ENCODE results near the gene DDAH1. TPM values are rescaled to one million over a fixed set of nuclear protein-coding genes. Genes with fewer than 3 reads are reported as not detected.

DDAH1 gene
- total RNA-seq, 1 experiment from 2014 or later: 7.9 TPM

GRCh38 chr1:85297855-85298629 is 166.9 kb downstream of the DDAH1 start:
- no peak for TF ChIP-seq CTCF (IDR thresholded peaks at IDR 0.05; ENCODE audit: unreplicated experiment)
- intact Hi-C loops (cut with micrococcal nuclease): no loop called here
- peaks cover 5% of the 10 kb centered on the region for H3K36me3 Mint-ChIP-seq (ENCODE audit: insufficient read depth, unreplicated experiment)

GRCh38 chr1:85297538-85297854 is 167.5 kb downstream of the DDAH1 start:
- DNase-seq (ENCODE audit: unreplicated experiment): no peak
- Mint-ChIP-seq H3K27ac (ENCODE audit: low read depth, unreplicated experiment) (peak overlapping the region; percentile 40), H3K9me3 (ENCODE audit: unreplicated experiment) (no peaks in the 10 kb centered on the region), H3K4me1 (ENCODE audit: insufficient read depth, unreplicated experiment) (peaks cover 23% of the 10 kb centered on the region), H3K4me3 (ENCODE audit: unreplicated experiment) (peak overlapping the region; percentile 52), H3K36me3 (ENCODE audit: insufficient read depth, unreplicated experiment) (peaks cover 5% of the 10 kb centered on the region), H3K27me3 (ENCODE audit: insufficient read depth, unreplicated experiment) (no peaks in the 10 kb centered on the region)
- no TSS peak for BruUV-seq (replicated peaks)
- ChIA-PET POLR2A (interaction anchor here (0.6 to 12.2 kb wide), 10 partner anchors 8 to 411 kb away, joined by 3 to 271 read pairs (median 4); partner anchors contain the start of genes BCL10 and ZNHIT6), CTCF (interaction anchor here (0.7 to 4.1 kb wide), 10 partner anchors 8 to 352 kb away, joined by 3 to 19 read pairs (median 3); no protein-coding TSS in a partner anchor)
- intact Hi-C loops (cut with micrococcal nuclease): no loop called here
- no peak for TF ChIP-seq CTCF (IDR thresholded peaks at IDR 0.05; ENCODE audit: unreplicated experiment)

More at GRCh38 chr1:85297855-85298629, 166.9 kb downstream of the DDAH1 start:
- Mint-ChIP-seq H3K27ac (ENCODE audit: low read depth, unreplicated experiment) (peak overlapping the region; percentile 40), H3K9me3 (ENCODE audit: unreplicated experiment) (no peaks in the 10 kb centered on the region), H3K4me3 (ENCODE audit: unreplicated experiment) (peak overlapping the region; percentile 52), H3K27me3 (ENCODE audit: insufficient read depth, unreplicated experiment) (no peaks in the 10 kb centered on the region), H3K4me1 (ENCODE audit: insufficient read depth, unreplicated experiment) (peaks cover 23% of the 10 kb centered on the region)
- ChIA-PET CTCF (interaction anchor here (0.7 to 4.1 kb wide), 9 partner anchors 9 to 353 kb away, joined by 3 to 19 read pairs (median 3); no protein-coding TSS in a partner anchor), POLR2A (interaction anchor here (0.6 to 12.2 kb wide), 8 partner anchors 9 to 275 kb away, joined by 3 to 271 read pairs (median 4); partner anchors contain the start of gene BCL10)
- BruUV-seq (replicated peaks): no TSS peak
- DNase-seq (ENCODE audit: unreplicated experiment): peak; percentile 96

GRCh38 chr1:85296980-85297379 is 168.0 kb downstream of the DDAH1 start:
- TF ChIP-seq CTCF (IDR thresholded peaks at IDR 0.05; ENCODE audit: unreplicated experiment): no peak
- Mint-ChIP-seq H3K9me3 (ENCODE audit: unreplicated experiment) (no peaks in the 10 kb centered on the region), H3K27ac (ENCODE audit: low read depth, unreplicated experiment) (peak overlapping the region; percentile 40), H3K4me1 (ENCODE audit: insufficient read depth, unreplicated experiment) (peaks cover 23% of the 10 kb centered on the region), H3K4me3 (ENCODE audit: unreplicated experiment) (peak overlapping the region; percentile 52), H3K27me3 (ENCODE audit: insufficient read depth, unreplicated experiment) (no peaks in the 10 kb centered on the region), H3K36me3 (ENCODE audit: insufficient read depth, unreplicated experiment) (peaks cover 5% of the 10 kb centered on the region)
- no peak for DNase-seq (ENCODE audit: unreplicated experiment)
- ChIA-PET POLR2A (interaction anchor here (0.6 to 12.2 kb wide), 9 partner anchors 8 to 411 kb away, joined by 3 to 271 read pairs (median 5); partner anchors contain the start of genes BCL10 and ZNHIT6), CTCF (interaction anchor here (0.6 to 4.1 kb wide), 11 partner anchors 8 to 392 kb away, joined by 3 to 19 read pairs (median 3); no protein-coding TSS in a partner anchor)
- no TSS peak for BruUV-seq (replicated peaks)
- intact Hi-C loops (cut with micrococcal nuclease): no loop called here

GRCh38 chr1:85295654-85296053 is 169.3 kb downstream of the DDAH1 start:
- intact Hi-C loops (cut with micrococcal nuclease): no loop called here
- peaks cover 31% of the 10 kb centered on the region for H3K4me1 Mint-ChIP-seq (ENCODE audit: insufficient read depth, unreplicated experiment)
- POLR2A ChIA-PET: interaction anchor here (0.7 to 12.2 kb wide), 5 partner anchors 20 to 316 kb away, joined by 3 to 271 read pairs (median 3); partner anchors contain the start of genes BCL10 and C1orf52

More at GRCh38 chr1:85295654-85296053, 169.3 kb downstream of the DDAH1 start:
- H3K27me3 Mint-ChIP-seq (ENCODE audit: insufficient read depth, unreplicated experiment): no peaks in the 10 kb centered on the region
- no peaks in the 10 kb centered on the region for H3K9me3 Mint-ChIP-seq (ENCODE audit: unreplicated experiment)
- peaks cover 6% of the 10 kb centered on the region for H3K36me3 Mint-ChIP-seq (ENCODE audit: insufficient read depth, unreplicated experiment)
- CTCF ChIA-PET: interaction anchor here (0.5 to 4.1 kb wide), 5 partner anchors 13 to 97 kb away, joined by 3 to 19 read pairs (median 3); partner anchors contain the start of gene C1orf52
- no peak for DNase-seq (ENCODE audit: unreplicated experiment)
- no peak overlapping the region for H3K4me3 Mint-ChIP-seq (ENCODE audit: unreplicated experiment)
- no TSS peak for BruUV-seq (replicated peaks)
- no peak for TF ChIP-seq CTCF (IDR thresholded peaks at IDR 0.05; ENCODE audit: unreplicated experiment)
- no peak overlapping the region for H3K27ac Mint-ChIP-seq (ENCODE audit: low read depth, unreplicated experiment)
